GM12892 (cell line): ENCODE data around the gene DLX1.

ENCODE experiments used
- POLR2A ChIP-seq: IDR thresholded peaks from 2 replicates; pipeline ENCODE4 v1.6.1; 2011; ENCODE audit warnings: low read depth, low read length, control low read depth
- POLR2AphosphoS5 ChIP-seq: IDR thresholded peaks from 2 replicates; pipeline ENCODE4 v1.6.1; 2011; ENCODE audit warnings: low read depth, low read length, control low read depth
- TAF1 ChIP-seq: IDR thresholded peaks from 2 replicates; pipeline ENCODE4 v1.6.1; 2011; ENCODE audit warnings: low read depth, mild to moderate bottlenecking, control low read depth, low read length, borderline replicate concordance

GRCh38 chr2:172134270-172134669 lies 49.0 kb downstream of the DLX1 start:
- no peak for TF ChIP-seq POLR2AphosphoS5
- TF ChIP-seq POLR2A = no peak
- no peak for TF ChIP-seq TAF1
